CD14-positive monocyte (primary cell): ENCODE measurements around the gene SSTR5. TPM values are rescaled to one million over a fixed set of nuclear protein-coding genes. Genes with fewer than 3 reads are reported as not detected.

Experiments used
- DNase-seq, 3 donors: peaks; one replicate each; pipeline ENCODE4 v3.0.0-alpha.2; 2011 to 2022
- H2AFZ ChIP-seq: 2 replicates; pipeline ENCODE4 v1.6.0; 2012; ENCODE audit warnings: mild to moderate bottlenecking, low read depth, low read length, inconsistent platforms; ENCODE audit not compliant: insufficient read depth, poor library complexity, severe bottlenecking
- H3K27ac ChIP-seq, 2 donors: 1 replicate in 1 of 2; 2 replicates in 1 of 2; pipeline ENCODE4 v1.5.1; 2012 to 2013; ENCODE audit warnings: low read length in 2 of 2, control low read depth in 1 of 2, inconsistent platforms in 1 of 2, low read depth in 1 of 2, mild to moderate bottlenecking in 1 of 2
- H3K27me3 ChIP-seq, 2 donors: one replicate each; pipeline versions ENCODE4 v1.6.0 to v1.6.1; 2011 to 2013; ENCODE audit warnings: low read length in 2 of 2; ENCODE audit not compliant: control insufficient read depth in 2 of 2, insufficient read depth in 2 of 2
- H3K36me3 ChIP-seq, 2 donors: replicated peaks in 1 of 2; 1 replicate in 1 of 2; 2 replicates in 1 of 2; pipeline versions ENCODE4 v1.5.1 to v1.6.1; 2012 to 2013; ENCODE audit warnings: low read length in 2 of 2, control low read depth in 1 of 2, inconsistent platforms in 1 of 2, mild to moderate bottlenecking in 1 of 2; ENCODE audit not compliant: insufficient read depth in 2 of 2, control insufficient read depth in 1 of 2
- H3K4me1 ChIP-seq, 2 donors: 1 replicate in 1 of 2; 2 replicates in 1 of 2; pipeline versions ENCODE4 v1.5.1 to v1.6.1; 2012 to 2013; ENCODE audit warnings: low read length in 2 of 2, control low read depth in 1 of 2, inconsistent platforms in 1 of 2, mild to moderate bottlenecking in 1 of 2, moderate library complexity in 1 of 2; ENCODE audit not compliant: insufficient read depth in 2 of 2, control insufficient read depth in 1 of 2
- H3K4me2 ChIP-seq: replicated peaks from 2 replicates; pipeline ENCODE3; 2012; ENCODE audit warnings: low read length, moderate library complexity, mild to moderate bottlenecking; ENCODE audit not compliant: poor library complexity, severe bottlenecking; ENCODE audit errors: extremely low read depth
- H3K4me3 ChIP-seq, 3 experiments: fragments of 200-600 bp in 1 of 3; sonication (generic) in 1 of 3; replicated peaks in 1 of 3; 1 replicate in 2 of 3; 2 replicates in 1 of 3; pipeline ENCODE4 v1.5.1; 2011 to 2013; ENCODE audit warnings: low read length in 3 of 3, mild to moderate bottlenecking in 3 of 3, control low read depth in 2 of 3, low read depth in 2 of 3, inconsistent platforms in 1 of 3, moderate library complexity in 1 of 3
- H3K79me2 ChIP-seq: 2 replicates; pipeline ENCODE4 v1.6.0; 2012; ENCODE audit warnings: mild to moderate bottlenecking, control low read depth, inconsistent platforms, low read length, moderate library complexity; ENCODE audit not compliant: insufficient read depth
- H3K9ac ChIP-seq: 2 replicates; pipeline ENCODE4 v1.6.0; 2017; ENCODE audit warnings: low read length, mild to moderate bottlenecking; ENCODE audit not compliant: insufficient read depth, poor library complexity, severe bottlenecking
- H3K9me3 ChIP-seq, 2 donors: replicated peaks in 1 of 2; 1 replicate in 1 of 2; 2 replicates in 1 of 2; pipeline versions ENCODE4 v1.5.1 to v1.6.1; 2012 to 2013; ENCODE audit warnings: low read length in 2 of 2, control low read depth in 1 of 2; ENCODE audit not compliant: control insufficient read depth in 1 of 2, insufficient read depth in 1 of 2
- H4K20me1 ChIP-seq: 2 replicates; pipeline ENCODE4 v1.6.0; 2012; ENCODE audit warnings: mild to moderate bottlenecking, low read length, control low read depth, moderate library complexity; ENCODE audit not compliant: insufficient read depth
- H3K27ac Mint-ChIP-seq, 7 donors: one replicate each; pipeline ENCODE4 v1.8.0; 2020; ENCODE audit warnings: mild to moderate bottlenecking in 7 of 7, mixed read lengths in 7 of 7, moderate library complexity in 6 of 7, inconsistent platforms in 2 of 7
- H3K27me3 Mint-ChIP-seq, 3 donors: one replicate each; pipeline ENCODE4 v1.8.0; 2021 to 2022; ENCODE audit warnings: low read depth in 3 of 3, mild to moderate bottlenecking in 3 of 3, mixed read lengths in 3 of 3, moderate library complexity in 3 of 3, inconsistent platforms in 1 of 3
- H3K36me3 Mint-ChIP-seq, 2 donors: one replicate each; pipeline ENCODE4 v1.8.0; 2020; ENCODE audit warnings: mixed read lengths in 2 of 2, inconsistent platforms in 1 of 2, mild to moderate bottlenecking in 1 of 2
- H3K4me1 Mint-ChIP-seq: one replicate; pipeline ENCODE4 v1.8.0; 2020; ENCODE audit warnings: mild to moderate bottlenecking, mixed read lengths
- H3K4me3 Mint-ChIP-seq, 2 donors: one replicate each; pipeline ENCODE4 v1.8.0; 2020; ENCODE audit warnings: mild to moderate bottlenecking in 2 of 2, mixed read lengths in 2 of 2, moderate library complexity in 1 of 2
- H3K9me3 Mint-ChIP-seq, 7 donors: one replicate each; pipeline ENCODE4 v1.8.0; 2020 to 2022; ENCODE audit warnings: mixed read lengths in 7 of 7, mild to moderate bottlenecking in 6 of 7, moderate library complexity in 6 of 7, inconsistent platforms in 2 of 7
- CTCF ChIP-seq: fragments of 200-600 bp; IDR thresholded peaks from one replicate; pipeline ENCODE4 v1.8.0; 2022; ENCODE audit warnings: antibody characterized with exemption, mild to moderate bottlenecking
- WGBS: methylation state at CpG from one replicate; pipeline ENCODE4 v1.1.5; 2013; ENCODE audit warnings: missing lambda C conversion rate; ENCODE audit not compliant: insufficient coverage; 5-methylcytosine and 5-hydroxymethylcytosine counted together
- intact Hi-C, 2 donors: fragments of 100-400 bp; cut with micrococcal nuclease; formaldehyde crosslinking; loops; one replicate each; pipeline versions ENCODE4 v1.15.0 to v1.15.1; 2023
- polyA plus RNA-seq, 3 donors: library from polyadenylated mRNA; depleted of rRNA in 1 of 3; unstranded in 2 of 3; stranded (reverse) in 1 of 3; fragments of 300-500 nt in 2 of 3; fragments of >200 nt in 1 of 3; fragmentation: Illumina TruSeq in 2 of 3; gene quantifications; 1 replicate in 2 of 3; 2 replicates in 1 of 3; pipeline ENCODE4 v1.2.3, GENCODE V29; 2012 to 2021

SSTR5 gene
- polyA plus RNA-seq, 3 donors = not detected

- H2AFZ ChIP-seq = no peak overlapping the region
- H3K36me3 Mint-ChIP-seq = no peaks in the 10 kb centered on the region
- peaks cover 0 to 9% of the 10 kb centered on the region in 2 donors for H3K27me3 ChIP-seq
- H3K4me1 Mint-ChIP-seq = no peaks in the 10 kb centered on the region
- WGBS = 71% methylated on average over 21 of the region's 29 CpGs
- no peak overlapping the region for H3K27ac Mint-ChIP-seq
- no peak for TF ChIP-seq CTCF
- H3K4me3 Mint-ChIP-seq = no peak overlapping the region
- peaks cover 7 to 9% of the 10 kb centered on the region in 2 donors for H3K9me3 ChIP-seq
- no peak overlapping the region for H3K9ac ChIP-seq
- H3K4me3 ChIP-seq = no peak overlapping the region
- H4K20me1 ChIP-seq = no peaks in the 10 kb centered on the region
- H3K27me3 Mint-ChIP-seq = peaks cover 5 to 29% (median 11%) of the 10 kb centered on the region in 3 donors
- no peak for DNase-seq
- no peak overlapping the region for H3K27ac ChIP-seq
- intact Hi-C loops = no loop called here
- peaks cover 5 to 22% (median 10%) of the 10 kb centered on the region in 7 donors for H3K9me3 Mint-ChIP-seq
- no peaks in the 10 kb centered on the region for H3K4me1 ChIP-seq
- H3K4me2 ChIP-seq = no peak overlapping the region
- no peaks in the 10 kb centered on the region for H3K36me3 ChIP-seq
- no peaks in the 10 kb centered on the region for H3K79me2 ChIP-seq
Observed at GRCh38 chr16:1094601-1095449, 22.3 kb downstream of the SSTR5 start.

- Histone ChIP-seq H3K4me2 (no peak overlapping the region), H3K27me3 (peaks cover 0 to 5% of the 10 kb centered on the region in 2 donors), H3K36me3 (no peaks in the 10 kb centered on the region), H4K20me1 (no peaks in the 10 kb centered on the region), H2AFZ (no peak overlapping the region), H3K27ac (no peak overlapping the region), H3K9ac (no peak overlapping the region), H3K4me1 (no peaks in the 10 kb centered on the region), H3K4me3 (no peak overlapping the region), H3K9me3 (peaks cover 7 to 9% of the 10 kb centered on the region in 2 donors), H3K79me2 (no peaks in the 10 kb centered on the region)
- Mint-ChIP-seq H3K4me3 (no peak overlapping the region), H3K36me3 (no peaks in the 10 kb centered on the region), H3K27me3 (peaks cover 5 to 27% (median 6%) of the 10 kb centered on the region in 3 donors), H3K27ac (no peak overlapping the region), H3K9me3 (peaks cover 5 to 22% (median 10%) of the 10 kb centered on the region in 7 donors), H3K4me1 (no peaks in the 10 kb centered on the region)
- TF ChIP-seq CTCF = no peak
- intact Hi-C loops = no loop called here
- WGBS = 63% methylated on average over 13 of the region's 16 CpGs
- no peak for DNase-seq
Observed at GRCh38 chr16:1095450-1096168, 23.1 kb downstream of the SSTR5 start.
